ENCODE results near the gene ABCA2.

The ABCA2 gene

GRCh38 chr9:137027369-137028262 is at the start of gene ABCA2:
ABCA2 (minus strand) TSS chr9:137028237; CDS start chr9:137028140, 97 bp downstream.
- no peak for DNase-seq (ENCODE audit: low read depth, low spot score)

- no peak for DNase-seq (ENCODE audit: low read depth, low spot score)
Measured at GRCh38 chr9:137077010-137077747, 49.1 kb upstream of the ABCA2 start, which contains the start of gene UAP1L1. UAP1L1 (plus strand) TSS chr9:137077517; CDS start chr9:137077533, 16 bp downstream.

- DNase-seq (ENCODE audit: low read depth, low spot score) = no peak
Measured at GRCh38 chr9:137076636-137077009, 48.6 kb upstream of the ABCA2 start.

GRCh38 chr9:137075275-137075775 is 47.3 kb upstream of the ABCA2 start:
- DNase-seq (ENCODE audit: low read depth, low spot score) = no peak

- DNase-seq (ENCODE audit: low read depth, low spot score) = no peak
Measured at GRCh38 chr9:137074657-137075274, 46.7 kb upstream of the ABCA2 start.

- DNase-seq (ENCODE audit: low read depth, low spot score) = no peak
Measured at GRCh38 chr9:137073992-137074399, 46.0 kb upstream of the ABCA2 start.

GRCh38 chr9:137071282-137071681 is 43.2 kb upstream of the ABCA2 start:
- no peak for DNase-seq (ENCODE audit: low read depth, low spot score)

- DNase-seq (ENCODE audit: low read depth, low spot score) = no peak
Measured at GRCh38 chr9:137070906-137071275, 42.9 kb upstream of the ABCA2 start.

GRCh38 chr9:137070201-137070905 is 42.3 kb upstream of the ABCA2 start, which contains the start of gene SAPCD2:
SAPCD2 (minus strand) TSS chr9:137070557; CDS start chr9:137070460, 97 bp downstream.
- DNase-seq (ENCODE audit: low read depth, low spot score) = peak; percentile 74

- no peak for DNase-seq (ENCODE audit: low read depth, low spot score)
Measured at GRCh38 chr9:137069508-137070091, 41.6 kb upstream of the ABCA2 start.

- DNase-seq (ENCODE audit: low read depth, low spot score) = no peak
Measured at GRCh38 chr9:137068539-137069507, 40.8 kb upstream of the ABCA2 start.

- peak; percentile 75 for DNase-seq (ENCODE audit: low read depth, low spot score)
Measured at GRCh38 chr9:137067860-137068538, 40.0 kb upstream of the ABCA2 start.

- DNase-seq (ENCODE audit: low read depth, low spot score) = no peak
Measured at GRCh38 chr9:137066096-137066861, 38.2 kb upstream of the ABCA2 start.

- no peak for DNase-seq (ENCODE audit: low read depth, low spot score)
Measured at GRCh38 chr9:137065336-137065967, 37.4 kb upstream of the ABCA2 start.

GRCh38 chr9:137064880-137065164 is 36.8 kb upstream of the ABCA2 start:
- DNase-seq (ENCODE audit: low read depth, low spot score) = no peak

- no peak for DNase-seq (ENCODE audit: low read depth, low spot score)
Measured at GRCh38 chr9:137064027-137064879, 36.2 kb upstream of the ABCA2 start.
